Fibroblast of skin of right biceps (primary cell): Measurements from ENCODE around the gene KIF5A.
"Not testable (repeated sequence)": the region's sequence is repeated elsewhere in the genome, so short reads cannot be mapped to it uniquely, and the experiment has no call there.

Experiments used
- DNase-seq: peaks from one replicate; pipeline ENCODE4 v3.0.0-alpha.2; 2013

KIF5A gene

DNA sequence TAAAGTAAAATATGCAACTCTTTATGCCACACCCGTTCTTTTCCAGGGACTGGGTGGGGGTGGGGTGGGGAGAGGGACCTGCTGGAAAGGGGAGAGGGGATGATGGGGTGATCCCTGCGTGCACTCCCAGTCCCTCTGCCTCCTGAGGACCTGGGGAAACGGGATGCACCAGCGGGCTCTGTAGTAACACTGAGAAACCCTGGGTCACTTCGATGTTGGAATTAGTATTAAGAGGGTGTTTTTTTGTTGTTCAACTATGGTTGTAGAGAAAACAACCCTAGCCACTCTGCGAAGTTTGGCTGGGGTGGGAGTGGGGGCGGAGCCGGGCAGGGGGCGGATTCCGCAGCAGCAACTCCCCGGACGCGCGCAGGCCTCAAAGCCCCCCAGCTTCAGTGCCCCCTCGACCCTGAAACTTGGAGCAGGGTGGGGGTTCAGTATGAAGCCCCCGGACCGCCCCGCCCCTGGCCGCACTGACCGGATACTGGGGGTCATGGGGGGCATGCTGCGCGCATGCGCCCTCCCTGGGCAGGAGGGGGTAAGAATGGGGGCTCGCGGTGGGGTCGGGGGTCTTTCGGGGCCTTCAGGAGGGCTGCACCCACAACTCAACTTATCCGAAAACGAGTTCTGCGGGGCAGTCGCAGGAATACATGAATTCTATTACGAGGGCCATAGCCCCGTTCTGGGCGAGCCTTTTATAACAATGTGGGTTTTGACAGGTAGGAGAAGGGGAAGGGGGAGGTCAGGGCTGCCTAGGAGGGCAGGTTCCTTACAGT lies 60.1 kb downstream of the KIF5A start:
- no peak for DNase-seq

DNA sequence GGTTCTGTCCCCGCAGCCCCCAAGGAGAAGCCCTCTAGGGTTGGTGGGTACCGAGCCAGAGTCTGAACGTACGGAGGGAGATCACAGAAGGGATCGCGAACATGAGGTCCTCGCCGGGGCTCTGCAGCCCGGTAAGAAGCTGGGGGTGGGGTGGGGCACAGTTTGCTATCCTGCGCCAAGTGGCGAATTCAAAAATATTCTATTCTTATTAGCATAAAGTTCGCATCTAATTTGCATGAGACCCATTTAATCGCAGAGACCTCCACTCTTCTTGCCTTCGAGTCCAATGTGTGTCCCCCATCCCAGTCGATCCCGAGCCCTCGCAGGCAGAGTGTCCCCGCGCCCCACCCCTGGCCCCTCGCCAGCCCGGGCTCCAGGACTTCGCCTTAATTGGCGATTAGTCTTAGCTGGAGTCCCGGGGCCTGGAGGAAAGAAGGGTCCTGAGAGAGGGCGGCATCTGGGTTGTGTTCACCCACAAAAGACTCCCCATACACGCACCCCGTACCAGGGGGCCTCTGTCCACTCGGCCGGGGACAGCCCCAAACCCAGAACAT lies 60.8 kb downstream of the KIF5A start:
- no peak for DNase-seq

DNA sequence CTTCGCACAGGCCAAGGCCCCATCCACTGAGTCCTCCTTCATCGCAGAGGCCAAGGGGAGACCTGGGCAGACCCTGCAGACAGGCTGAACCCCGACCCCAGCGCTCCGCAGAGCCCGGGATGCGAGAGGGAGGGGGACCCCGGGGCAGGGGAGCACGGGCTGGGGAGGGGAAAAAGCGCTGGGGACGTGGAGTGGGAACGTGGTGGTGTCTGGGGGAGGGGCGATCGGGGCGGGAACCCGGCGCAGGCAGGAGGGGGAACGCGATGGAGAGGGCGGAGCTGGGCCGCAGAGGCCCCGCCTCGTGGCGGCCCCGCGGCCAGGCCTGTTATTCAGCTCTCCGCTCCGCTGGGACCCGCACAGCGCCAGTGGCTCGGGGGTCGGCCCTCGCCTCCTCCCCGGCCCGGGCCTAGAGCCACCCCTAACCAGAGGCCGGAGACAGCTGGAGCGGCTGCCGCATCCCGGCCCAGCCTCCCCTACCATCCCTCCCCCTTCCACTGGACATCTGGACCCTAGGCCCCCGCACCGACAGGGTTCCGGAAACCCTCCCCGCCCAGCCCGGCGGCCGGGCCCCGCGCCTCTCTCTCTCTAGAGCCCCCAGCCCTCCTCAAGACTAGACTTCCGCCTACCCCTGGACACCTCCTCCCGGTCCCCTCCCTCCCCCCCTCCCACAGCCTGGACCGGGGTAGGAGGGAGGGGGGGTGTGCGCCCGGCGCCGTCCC lies 61.4 kb downstream of the KIF5A start, which contains the start of gene ARHGEF25:
Gene ARHGEF25 (plus strand): TSS at position 328 of the 719 bp plus-strand sequence. CDS start 460 bp downstream, outside the sequence.
- DNase-seq = peak; percentile 77

DNA sequence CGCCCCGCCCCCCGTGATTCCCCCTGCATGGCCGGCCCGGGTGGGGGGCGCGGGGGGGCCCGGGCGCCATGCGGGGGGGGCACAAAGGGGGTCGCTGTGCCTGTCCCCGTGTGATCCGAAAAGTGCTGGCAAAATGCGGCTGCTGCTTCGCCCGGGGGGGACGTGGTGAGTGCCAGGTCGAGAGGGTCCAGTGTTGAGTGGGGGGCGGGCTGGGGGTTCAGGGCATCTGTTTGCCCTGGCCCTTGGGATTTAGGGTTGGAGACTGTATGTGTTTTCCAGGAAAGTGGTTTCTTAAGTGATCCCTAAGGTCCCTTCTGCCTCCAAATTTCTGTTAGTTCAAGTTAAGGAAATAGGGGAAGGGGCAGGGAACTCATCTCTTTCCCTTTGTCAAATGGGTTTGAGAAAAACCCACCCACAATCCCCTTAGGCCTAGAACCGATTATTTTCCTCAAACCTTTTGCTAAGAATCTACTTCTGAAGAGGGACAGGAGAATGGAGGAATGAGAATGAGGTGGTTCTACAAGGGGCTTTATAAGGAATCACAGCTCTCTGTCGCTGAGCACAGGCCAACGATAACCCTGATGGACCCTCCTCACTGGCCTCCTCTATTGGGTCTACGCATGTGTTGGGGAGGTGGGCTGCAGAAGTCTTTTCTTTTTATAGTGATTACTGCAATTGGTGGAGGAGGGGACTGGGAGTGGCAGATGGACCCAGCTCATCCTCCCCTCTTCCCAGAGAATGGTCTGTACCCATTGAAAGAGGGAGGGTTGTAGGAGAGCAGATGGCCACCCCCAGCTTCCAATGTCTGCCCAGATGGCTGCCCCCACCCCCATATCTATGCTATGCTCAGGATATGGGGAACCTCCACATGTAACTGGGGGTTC lies 62.2 kb downstream of the KIF5A start:
- DNase-seq = no peak

DNA sequence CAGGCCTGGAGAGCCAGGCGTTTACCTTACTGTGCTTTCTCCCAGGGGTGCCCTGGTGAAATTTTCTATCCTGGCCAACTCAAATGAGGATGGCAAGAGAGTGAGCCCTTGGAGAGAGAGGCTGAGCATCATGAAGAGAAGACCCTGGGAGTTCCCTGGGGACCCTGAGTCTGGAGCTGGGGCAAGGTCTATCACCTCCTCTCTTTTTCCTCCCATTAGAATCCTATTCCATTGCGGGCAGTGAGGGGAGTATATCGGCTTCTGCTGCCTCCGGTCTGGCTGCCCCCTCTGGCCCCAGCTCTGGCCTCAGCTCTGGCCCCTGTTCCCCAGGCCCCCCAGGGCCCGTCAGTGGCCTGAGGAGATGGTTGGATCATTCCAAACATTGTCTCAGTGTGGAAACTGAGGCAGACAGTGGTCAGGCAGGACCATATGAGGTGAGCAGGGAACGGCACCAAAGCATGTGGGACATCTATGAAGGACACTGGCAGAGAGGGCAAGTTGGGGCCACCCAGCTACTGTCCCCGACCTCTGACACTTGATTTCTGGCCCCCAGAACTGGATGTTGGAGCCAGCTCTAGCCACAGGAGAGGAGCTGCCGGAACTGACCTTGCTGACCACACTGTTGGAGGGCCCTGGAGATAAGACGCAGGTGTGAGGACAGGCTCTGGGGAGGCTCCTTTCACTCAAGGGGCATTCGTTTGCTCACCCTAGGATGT lies 63.0 kb downstream of the KIF5A start:
- DNase-seq = no peak

DNA sequence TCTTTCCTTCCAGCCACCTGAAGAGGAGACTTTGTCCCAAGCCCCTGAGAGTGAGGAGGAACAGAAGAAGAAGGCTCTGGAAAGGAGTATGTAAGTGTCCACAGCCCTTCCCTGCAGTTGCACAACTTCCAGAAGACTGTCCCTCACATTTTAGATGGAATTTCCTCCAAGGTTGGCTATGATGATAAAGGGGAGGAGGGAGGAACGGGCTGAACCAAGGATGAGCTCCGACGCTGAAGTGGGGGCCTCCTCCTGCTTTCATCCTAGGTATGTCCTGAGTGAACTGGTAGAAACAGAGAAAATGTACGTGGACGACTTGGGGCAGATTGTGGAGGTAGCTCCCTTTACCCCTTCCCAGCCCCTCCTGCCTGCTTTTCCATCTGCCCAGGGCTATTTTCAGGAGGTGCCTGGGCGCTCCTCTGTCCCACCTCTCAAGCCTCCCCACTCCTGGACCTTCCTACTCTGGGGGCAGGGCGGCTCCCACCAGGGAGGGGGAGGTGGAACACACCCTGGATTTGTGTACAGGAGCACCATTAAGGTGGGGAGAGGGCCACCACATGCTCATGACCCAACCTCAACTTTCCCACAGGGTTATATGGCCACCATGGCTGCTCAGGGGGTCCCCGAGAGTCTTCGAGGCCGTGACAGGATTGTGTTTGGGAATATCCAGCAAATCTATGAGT lies 63.7 kb downstream of the KIF5A start:
- no peak for DNase-seq

DNA sequence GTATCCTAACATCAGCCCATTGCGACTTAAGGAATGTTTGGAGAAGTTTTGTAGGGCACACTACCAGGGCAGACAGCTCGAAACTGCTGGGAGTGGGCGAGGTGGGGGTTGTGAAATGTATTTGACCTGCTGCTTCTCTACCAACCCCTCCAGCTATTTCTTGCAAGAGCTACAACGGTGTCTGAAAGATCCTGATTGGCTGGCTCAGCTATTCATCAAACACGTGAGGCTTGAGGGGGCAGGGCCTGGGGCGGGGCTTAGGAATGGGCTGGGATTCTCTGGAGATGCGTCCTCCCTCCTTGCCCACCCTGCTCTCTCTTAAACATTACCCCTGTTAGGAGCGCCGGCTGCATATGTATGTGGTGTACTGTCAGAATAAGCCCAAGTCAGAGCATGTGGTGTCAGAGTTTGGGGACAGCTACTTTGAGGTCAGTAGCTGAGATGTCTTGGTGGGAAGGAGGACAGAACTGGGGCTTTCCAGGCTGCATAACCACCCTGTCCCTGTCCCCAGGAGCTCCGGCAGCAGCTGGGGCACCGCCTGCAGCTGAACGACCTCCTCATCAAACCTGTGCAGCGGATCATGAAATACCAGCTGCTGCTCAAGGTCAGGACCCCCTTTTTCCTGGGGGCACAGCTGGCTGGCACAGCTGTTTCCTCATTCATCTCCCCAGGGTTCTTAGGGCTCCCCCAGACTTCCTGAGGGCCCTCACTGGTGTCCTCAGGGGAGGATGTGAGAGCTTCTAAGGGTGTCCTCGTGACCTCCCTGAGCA lies 64.5 kb downstream of the KIF5A start:
- no peak for DNase-seq

DNA sequence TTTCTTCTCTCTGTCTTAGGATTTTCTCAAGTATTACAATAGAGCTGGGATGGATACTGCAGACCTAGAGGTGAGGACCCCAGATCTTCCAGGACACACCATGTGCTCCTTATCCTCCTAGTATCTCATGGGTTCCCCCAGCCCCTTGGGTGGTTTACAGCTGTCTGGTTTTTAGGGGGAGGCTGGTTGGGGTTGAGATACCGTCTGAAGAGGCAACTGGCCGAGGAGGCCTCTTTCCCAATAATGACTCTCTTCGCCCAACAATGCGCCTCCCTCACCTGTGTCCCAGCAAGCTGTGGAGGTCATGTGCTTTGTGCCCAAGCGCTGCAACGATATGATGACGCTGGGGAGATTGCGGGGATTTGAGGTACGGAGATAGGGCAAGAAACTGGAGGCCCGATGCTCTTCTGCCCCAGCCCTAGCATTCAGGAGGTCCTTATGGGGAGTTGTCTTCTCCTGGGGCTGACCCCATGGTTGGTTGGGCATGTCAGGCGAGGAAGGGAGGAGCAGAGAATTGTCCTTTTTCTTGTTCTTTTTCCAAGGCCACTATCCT lies 65.2 kb downstream of the KIF5A start:
- DNase-seq = no peak

DNA sequence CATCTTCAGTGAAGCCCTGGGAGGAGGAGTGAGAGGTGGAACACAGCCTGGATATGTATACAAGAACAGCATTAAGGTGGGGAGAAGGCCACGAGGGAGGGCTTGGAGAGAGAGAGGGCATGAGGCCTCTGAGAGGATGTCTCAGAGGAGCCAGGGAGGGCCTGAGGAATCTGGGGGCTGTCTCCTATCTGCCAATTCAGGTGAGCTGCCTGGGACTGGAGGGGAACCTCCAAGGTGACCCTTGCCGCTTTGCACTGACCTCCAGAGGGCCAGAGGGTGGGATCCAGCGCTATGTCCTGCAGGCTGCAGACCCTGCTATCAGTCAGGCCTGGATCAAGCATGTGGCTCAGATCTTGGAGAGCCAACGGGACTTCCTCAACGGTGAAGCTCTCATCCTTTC lies 65.8 kb downstream of the KIF5A start:
- DNase-seq = no peak

DNA sequence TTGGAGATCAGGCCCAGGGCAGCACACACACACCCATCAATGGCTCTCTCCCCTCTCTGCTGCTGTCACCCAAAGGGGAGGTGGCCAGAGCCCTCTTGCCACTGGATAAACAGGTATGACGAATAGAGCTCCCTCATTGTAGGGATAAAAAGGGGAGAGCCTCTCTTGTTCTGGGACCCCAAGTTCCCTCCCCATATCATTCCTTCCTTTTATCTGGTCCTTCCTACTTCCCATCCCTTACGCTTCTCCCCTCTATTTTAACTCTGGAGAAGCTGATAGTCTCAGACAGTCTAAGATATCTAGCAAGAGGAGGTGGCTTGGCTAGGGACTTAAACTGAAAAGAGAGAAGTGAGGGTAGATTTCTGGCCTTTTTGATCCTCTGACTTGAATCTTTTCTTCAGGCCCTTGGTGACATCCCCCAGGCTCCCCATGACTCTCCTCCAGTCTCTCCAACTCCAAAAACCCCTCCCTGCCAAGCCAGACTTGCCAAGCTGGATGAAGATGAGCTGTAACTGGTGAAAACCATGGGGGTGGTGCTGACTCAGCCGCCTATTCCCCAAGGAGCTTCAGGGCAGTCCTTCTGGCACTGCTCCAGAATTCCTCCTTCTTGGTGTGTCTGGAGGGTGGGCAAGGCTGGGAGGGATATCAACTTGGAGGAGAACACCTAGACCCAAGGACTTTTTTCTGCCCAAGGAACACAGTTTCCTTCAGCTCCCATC lies 66.7 kb downstream of the KIF5A start:
- peak; percentile 77 for DNase-seq

DNA sequence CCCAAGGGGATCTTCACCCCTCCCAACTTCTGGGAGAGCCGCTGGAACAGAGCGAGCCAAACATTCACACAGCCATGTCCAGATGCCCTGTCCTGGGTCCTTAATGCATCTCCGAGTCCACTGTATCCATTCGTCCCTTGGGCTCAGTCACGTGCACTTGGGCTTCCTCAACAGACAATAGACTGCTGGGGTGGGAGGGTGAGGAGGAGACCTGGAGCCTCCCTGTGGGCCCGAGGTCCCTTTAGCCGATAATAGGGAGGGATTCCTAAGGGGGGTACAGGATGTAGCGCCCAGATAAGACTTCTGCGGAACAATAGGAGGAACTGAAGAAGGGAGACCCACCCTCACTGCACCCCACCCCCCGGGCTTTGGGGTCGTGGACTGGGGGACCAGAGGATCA lies 68.1 kb downstream of the KIF5A start:
- no peak for DNase-seq

DNA sequence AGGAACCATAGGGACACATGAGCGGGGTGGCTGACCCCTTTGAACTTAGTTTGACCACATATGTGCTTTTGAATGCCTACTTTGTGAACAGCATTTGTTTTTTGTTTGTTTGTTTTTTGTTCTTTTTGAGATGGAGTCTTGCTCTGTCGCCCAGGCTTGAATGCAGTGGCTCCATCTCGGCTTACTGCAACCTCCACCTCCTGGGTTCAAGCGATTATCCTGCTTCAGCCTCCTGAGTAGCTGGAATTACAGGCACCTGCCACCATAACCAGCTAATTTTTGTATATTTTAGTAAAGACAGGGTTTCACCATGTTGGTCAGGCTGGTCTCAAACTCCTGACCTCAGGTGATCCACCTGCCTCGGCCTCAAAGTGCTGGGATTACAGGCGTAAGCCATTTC lies 68.6 kb downstream of the KIF5A start:
- DNase-seq = not testable (repeated sequence)

DNA sequence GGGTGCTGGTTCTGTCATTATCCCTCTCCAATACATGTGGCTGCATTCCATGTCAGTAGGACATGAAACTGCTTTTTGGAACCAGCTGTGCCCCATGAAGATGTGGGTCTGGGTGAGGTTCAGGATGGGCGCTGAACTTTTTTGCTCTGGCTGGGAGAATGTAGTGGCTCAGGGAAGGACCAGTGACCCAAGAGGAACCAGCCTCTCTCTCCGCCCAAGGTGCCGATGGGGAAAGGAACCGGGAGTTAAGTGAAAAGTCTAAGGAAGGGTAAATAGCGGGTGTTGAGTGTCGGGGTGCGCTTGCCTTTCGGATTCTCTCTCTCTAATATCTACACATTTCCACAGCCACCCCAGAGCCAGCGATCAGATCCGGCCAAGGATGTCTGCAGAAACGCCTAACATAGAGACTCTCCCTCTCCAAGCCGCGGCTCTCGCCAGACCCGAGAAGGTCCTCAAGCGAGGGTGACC lies 69.2 kb downstream of the KIF5A start:
- DNase-seq = no peak

DNA sequence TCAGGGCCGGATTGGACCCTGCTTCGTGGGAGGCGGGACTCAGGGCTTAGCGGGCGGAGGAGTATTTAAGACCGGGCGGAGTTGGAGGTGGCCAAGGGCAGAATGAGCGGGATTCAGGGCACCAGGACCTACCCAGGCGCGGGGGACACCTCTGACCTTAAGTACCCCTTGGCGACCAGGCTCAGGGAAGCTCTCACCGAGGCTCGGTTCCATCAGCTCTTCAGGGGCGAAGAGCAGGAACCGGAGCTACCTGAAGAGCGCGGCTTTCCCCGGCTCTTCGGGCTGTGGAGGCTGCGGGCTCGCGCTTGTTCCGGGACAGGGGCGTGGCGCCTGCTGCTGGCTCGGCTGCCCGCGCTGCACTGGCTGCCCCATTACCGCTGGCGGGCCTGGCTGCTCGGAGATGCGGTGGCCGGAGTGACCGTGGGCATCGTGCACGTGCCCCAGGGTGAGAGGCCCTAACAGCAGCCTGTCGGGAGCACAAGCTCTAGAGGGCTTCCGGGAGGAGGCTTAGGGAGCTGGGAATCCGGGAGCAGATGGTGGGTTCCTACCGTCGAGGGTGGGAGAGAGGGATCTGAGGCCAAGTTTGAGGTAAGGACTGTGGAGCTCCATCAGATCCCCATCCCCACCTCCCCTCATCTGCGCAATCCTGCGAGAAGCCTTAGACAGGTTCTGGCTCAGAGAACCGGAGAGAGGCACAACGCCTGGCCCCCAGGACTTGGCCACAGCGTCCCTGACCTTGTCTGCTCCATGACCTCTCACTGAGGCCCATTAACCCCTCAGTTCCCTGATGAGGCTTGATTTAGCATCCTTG lies 69.8 kb downstream of the KIF5A start:
- DNase-seq = no peak

DNA sequence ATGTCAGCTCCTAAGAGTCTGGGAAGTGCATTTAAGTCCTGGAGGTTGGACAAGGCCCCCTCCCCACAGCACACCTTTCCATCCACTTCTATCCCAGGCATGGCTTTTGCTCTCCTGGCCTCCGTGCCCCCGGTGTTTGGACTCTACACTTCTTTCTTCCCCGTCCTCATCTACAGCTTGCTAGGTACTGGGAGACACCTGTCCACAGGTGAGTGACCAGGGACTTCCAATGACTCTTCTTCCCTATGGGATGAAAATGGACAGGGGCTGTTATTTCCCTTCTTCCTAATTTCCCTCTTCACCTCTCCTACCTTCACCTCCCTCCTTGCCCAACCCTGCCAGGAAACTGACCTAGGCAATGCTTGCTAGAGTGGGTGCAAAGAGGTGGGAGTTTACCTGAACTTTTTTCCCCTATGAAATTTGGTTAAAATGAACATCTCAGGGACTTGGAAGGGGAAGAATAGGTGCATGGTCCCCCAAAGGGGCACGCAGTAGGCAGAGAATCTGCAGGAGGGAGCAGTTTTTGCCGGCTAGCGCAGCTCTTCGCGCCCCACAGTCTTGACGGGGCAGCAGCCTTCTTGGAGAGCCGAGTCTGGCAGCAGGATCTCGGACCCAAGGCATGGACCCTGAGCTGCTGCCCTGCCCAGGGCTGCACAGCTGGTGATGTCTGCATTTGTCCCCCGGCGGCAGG lies 70.5 kb downstream of the KIF5A start:
- no peak for DNase-seq

DNA sequence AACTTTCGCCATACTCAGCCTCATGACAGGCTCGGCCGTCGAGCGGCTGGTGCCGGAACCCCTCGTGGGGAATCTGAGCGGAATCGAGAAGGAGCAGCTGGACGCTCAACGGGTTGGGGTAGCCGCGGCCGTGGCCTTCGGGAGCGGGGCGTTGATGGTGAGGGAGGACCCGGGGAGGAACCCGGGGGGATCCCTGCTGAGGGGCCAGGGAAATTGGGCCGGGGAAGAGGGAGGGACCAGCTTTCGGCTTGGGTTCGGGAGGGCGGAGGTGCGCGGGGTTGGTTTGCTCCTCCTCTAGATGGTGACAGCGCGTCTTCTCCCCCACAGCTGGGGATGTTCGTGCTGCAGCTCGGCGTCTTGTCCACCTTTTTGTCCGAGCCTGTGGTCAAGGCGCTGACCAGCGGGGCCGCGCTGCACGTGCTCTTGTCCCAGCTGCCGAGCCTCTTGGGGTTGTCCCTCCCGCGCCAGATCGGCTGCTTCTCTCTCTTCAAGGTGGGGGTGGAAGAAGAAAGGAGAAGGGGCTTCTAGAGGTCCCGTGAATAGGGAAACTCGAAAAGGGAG lies 71.2 kb downstream of the KIF5A start:
- no peak for DNase-seq

DNA sequence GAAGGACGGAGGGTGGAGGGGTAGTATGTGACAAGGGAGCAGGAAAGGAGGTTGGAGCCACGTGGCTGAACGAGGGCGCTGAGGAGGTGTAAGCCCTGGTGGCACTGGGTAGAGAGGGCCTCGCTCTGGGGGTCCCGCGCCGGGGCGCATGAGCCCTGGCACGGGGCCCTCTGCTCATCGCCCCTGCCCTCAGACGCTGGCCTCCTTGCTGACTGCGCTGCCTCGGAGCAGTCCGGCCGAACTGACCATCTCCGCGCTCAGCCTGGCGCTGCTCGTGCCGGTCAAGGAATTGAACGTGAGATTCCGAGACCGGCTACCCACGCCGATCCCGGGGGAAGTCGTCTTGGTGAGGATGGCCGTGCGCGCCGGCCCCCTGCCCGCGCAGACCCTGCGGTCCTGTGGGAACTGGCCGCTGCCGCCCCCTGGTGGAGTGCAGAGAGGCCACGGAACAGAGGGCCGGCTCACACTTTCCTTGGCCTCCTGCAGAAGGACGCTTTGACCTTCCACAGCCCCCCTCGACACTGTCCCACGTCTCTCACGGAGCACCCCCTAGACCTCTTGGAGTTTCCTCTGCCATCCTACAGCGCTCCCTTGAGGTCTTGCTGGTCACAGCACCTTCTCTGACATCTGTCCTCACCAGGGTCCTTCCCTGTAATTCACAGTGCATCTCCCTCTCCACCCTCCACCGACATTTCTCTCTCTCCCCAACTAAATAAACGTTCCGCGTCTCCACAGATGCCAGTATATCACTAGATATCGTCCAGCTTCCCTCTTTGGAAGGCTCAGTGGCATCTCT lies 71.9 kb downstream of the KIF5A start:
- peak; percentile 33 for DNase-seq
